SK-N-SH (cell line): ENCODE measurements around the gene CLEC3B. TPM values are rescaled to one million over a fixed set of nuclear protein-coding genes. Genes with fewer than 3 reads are reported as not detected.

ENCODE experiments used
- CTCF ChIA-PET: fragments of 300-600, 350-600 bp; formaldehyde crosslinking; extraction: SDS; loops from one replicate; lab custom pipeline; 2021; lab: Yijun Ruan, JAX
- POLR2A ChIA-PET: fragments of 350-600 bp; sonication (Branson Sonifier 250); formaldehyde crosslinking; extraction: SDS; loops from one replicate; lab custom pipeline; 2020; ENCODE audit warnings: antibody characterized with exemption, inconsistent platforms; lab: Yijun Ruan, JAX
- DNase-seq: peaks from one replicate; pipeline ENCODE4 v3.0.0; 2012
- H2AFZ ChIP-seq: fragments of 200-600 bp; sonication (generic); 2 replicates; pipeline ENCODE4 v1.8.1; 2016; ENCODE audit warnings: antibody characterized with exemption, mild to moderate bottlenecking, low read depth
- H3F3A ChIP-seq: fragments of 200-600 bp; sonication (generic); replicated peaks from 2 replicates; pipeline ENCODE3; 2016; ENCODE audit warnings: antibody characterized with exemption, mild to moderate bottlenecking; ENCODE audit not compliant: insufficient read depth
- H3K27ac ChIP-seq, 2 experiments: fragments of 200-500 bp in 1 of 2; fragments of 200-600 bp in 1 of 2; sonication (Bioruptor generic) in 1 of 2; sonication (generic), shearing (Covaris generic) in 1 of 2; 2 replicates each; pipeline versions ENCODE4 v1.5.1 to v1.6.1; 2014 to 2016; ENCODE audit warnings: low read depth in 2 of 2, inconsistent platforms in 1 of 2, low read length in 1 of 2, mild to moderate bottlenecking in 1 of 2, mixed read lengths in 1 of 2
- H3K27me3 ChIP-seq: fragments of 200-600 bp; sonication (generic), shearing (Covaris generic); 2 replicates; pipeline ENCODE4 v1.6.1; 2016; ENCODE audit warnings: mixed run types; ENCODE audit not compliant: insufficient read depth
- H3K36me3 ChIP-seq, 2 experiments: fragments of 200-500 bp in 1 of 2; fragments of 200-600 bp in 1 of 2; sonication (Bioruptor generic) in 1 of 2; sonication (generic) in 1 of 2; replicated peaks in 1 of 2; 2 replicates each; pipeline versions ENCODE3 to v1.5.1; 2014 to 2016; ENCODE audit warnings: low read length in 1 of 2, mild to moderate bottlenecking in 1 of 2; ENCODE audit not compliant: insufficient read depth in 2 of 2, control insufficient read depth in 1 of 2
- H3K4me1 ChIP-seq, 2 experiments: fragments of 200-500 bp in 1 of 2; fragments of 200-600 bp in 1 of 2; sonication (Bioruptor generic) in 1 of 2; sonication (generic), shearing (Covaris generic) in 1 of 2; 2 replicates each; pipeline versions ENCODE4 v1.5.1 to v1.6.1; 2014 to 2016; ENCODE audit warnings: low read depth in 1 of 2, low read length in 1 of 2, mixed run types in 1 of 2; ENCODE audit not compliant: insufficient read depth in 2 of 2, control insufficient read depth in 1 of 2
- H3K4me2 ChIP-seq: fragments of 200-600 bp; sonication (generic), shearing (Covaris generic); 2 replicates; pipeline ENCODE4 v1.6.1; 2017; ENCODE audit warnings: mixed run types
- H3K4me3 ChIP-seq, 2 experiments: fragments of 200-500 bp in 1 of 2; fragments of 200-600 bp in 1 of 2; sonication (Bioruptor generic) in 1 of 2; sonication (generic), shearing (Covaris generic) in 1 of 2; 2 replicates each; pipeline versions ENCODE4 v1.5.1 to v1.8.1; 2014 to 2016; ENCODE audit warnings: low read depth in 2 of 2, inconsistent platforms in 1 of 2, low read length in 1 of 2, mild to moderate bottlenecking in 1 of 2, mixed read lengths in 1 of 2, moderate library complexity in 1 of 2
- H3K79me2 ChIP-seq: fragments of 200-600 bp; sonication (generic); 2 replicates; pipeline ENCODE4 v1.8.1; 2017; ENCODE audit warnings: mild to moderate bottlenecking; ENCODE audit not compliant: insufficient read depth
- H3K9ac ChIP-seq: fragments of 200-600 bp; sonication (generic); 2 replicates; pipeline ENCODE4 v1.6.1; 2017; ENCODE audit warnings: mixed run types
- H3K9me2 ChIP-seq: fragments of 200-600 bp; sonication (generic); 2 replicates; pipeline ENCODE4 v1.6.1; 2017; ENCODE audit warnings: mixed run types
- H3K9me3 ChIP-seq: fragments of 200-600 bp; sonication (generic); 2 replicates; pipeline ENCODE4 v1.6.1; 2017; ENCODE audit warnings: mixed run types, mild to moderate bottlenecking, moderate library complexity
- H4K20me1 ChIP-seq: fragments of 200-600 bp; sonication (generic); 2 replicates; pipeline ENCODE4 v1.6.1; 2017; ENCODE audit warnings: mild to moderate bottlenecking, mixed run types; ENCODE audit not compliant: insufficient read depth
- CHD2 ChIP-seq: fragments of 150-350 bp; IDR thresholded peaks from 2 replicates; pipeline ENCODE4 v1.6.1; 2018; ENCODE audit warnings: low read length; ENCODE audit not compliant: partially characterized antibody
- CTCF ChIP-seq: fragments of 200-600 bp; sonication (generic); IDR thresholded peaks from 2 replicates; pipeline ENCODE4 v1.6.1; 2017; ENCODE audit warnings: antibody characterized with exemption, mild to moderate bottlenecking, moderate library complexity
- ELF1 ChIP-seq: IDR thresholded peaks from 2 replicates; pipeline ENCODE4 v1.4.0; 2012
- EZH2phosphoT487 ChIP-seq: fragments of 200-600 bp; sonication (generic); IDR thresholded peaks from 2 replicates; pipeline ENCODE4 v1.6.1; 2017; ENCODE audit warnings: low read depth, mixed run types, mild to moderate bottlenecking, antibody characterized with exemption, moderate library complexity, borderline replicate concordance
- FOSL2 ChIP-seq: IDR thresholded peaks from 2 replicates; pipeline ENCODE4 v1.4.0; 2012; ENCODE audit warnings: low read depth, mild to moderate bottlenecking, moderate library complexity, borderline replicate concordance
- FOXJ3 ChIP-seq: sonication (generic); formaldehyde crosslinking; IDR thresholded peaks from 2 replicates; pipeline ENCODE4 v1.5.1; 2020; ENCODE audit warnings: mild to moderate bottlenecking, missing genetic modification reagents
- GATA2 ChIP-seq: sonication (generic); formaldehyde crosslinking; IDR thresholded peaks from 2 replicates; pipeline ENCODE4 v1.5.0; 2020; ENCODE audit warnings: mild to moderate bottlenecking, missing genetic modification reagents
- MEF2A ChIP-seq: IDR thresholded peaks from 2 replicates; pipeline ENCODE4 v1.4.0; 2012; ENCODE audit warnings: low read depth, borderline replicate concordance
- REST ChIP-seq: IDR thresholded peaks from 2 replicates; pipeline ENCODE4 v1.6.1; 2012; ENCODE audit warnings: mild to moderate bottlenecking, low read depth, low read length, moderate library complexity
- SIN3A ChIP-seq: IDR thresholded peaks from 2 replicates; pipeline ENCODE4 v1.6.1; 2012; ENCODE audit warnings: low read depth, mild to moderate bottlenecking, low read length, moderate library complexity, borderline replicate concordance
- TAF1 ChIP-seq: IDR thresholded peaks from 2 replicates; pipeline ENCODE4 v1.6.1; 2012; ENCODE audit warnings: low read depth, mild to moderate bottlenecking, low read length, moderate library complexity, borderline replicate concordance
- USF1 ChIP-seq: IDR thresholded peaks from 2 replicates; pipeline ENCODE4 v1.4.0; 2012; ENCODE audit warnings: low read depth, borderline replicate concordance
- USF2 ChIP-seq: fragments of 150-350 bp; IDR thresholded peaks from 2 replicates; pipeline ENCODE4 v1.6.1; 2017; ENCODE audit warnings: antibody characterized with exemption, low read length, low read depth, borderline replicate concordance
- WGBS: methylation state at CpG from one replicate; pipeline ENCODE4 v1.1.6; 2017; ENCODE audit warnings: low lambda C conversion rate; 5-methylcytosine and 5-hydroxymethylcytosine counted together
- polyA plus RNA-seq, 3 experiments: library from polyadenylated mRNA; depleted of rRNA; stranded (reverse); fragments of >200 nt; gene quantifications; 2 replicates each; pipeline ENCODE4 v1.2.3, GENCODE V29; 2012

The CLEC3B gene
- polyA plus RNA-seq, 1 of the 3 experiments (the other 2 are of a cell fraction), result 0.46 TPM

- H3K9ac ChIP-seq, result no peak overlapping the region
- H2AFZ ChIP-seq, result no peak overlapping the region
- H3K79me2 ChIP-seq, result peaks cover 25% of the 10 kb centered on the region
- peaks cover 4 to 32% of the 10 kb centered on the region in 2 experiments for H3K36me3 ChIP-seq
- CTCF ChIA-PET, result interaction anchor here (1.0 to 2.5 kb wide), 3 partner anchors 11 to 28 kb away, joined by 3 to 9 read pairs (median 4); partner anchors contain the start of genes EXOSC7 and ZDHHC3
- H3K4me3 ChIP-seq, result no peak overlapping the region
- peaks cover 6 to 15% of the 10 kb centered on the region in 2 experiments; a peak in 2 of 4 replicates for H3K4me1 ChIP-seq
- 90% methylated on average over 8 of the region's 8 CpGs for WGBS
- H3K27me3 ChIP-seq, result no peaks in the 10 kb centered on the region
- H3K9me2 ChIP-seq, result no peaks in the 10 kb centered on the region
- H3K9me3 ChIP-seq, result no peaks in the 10 kb centered on the region
- no peaks in the 10 kb centered on the region for H3F3A ChIP-seq
- no peak overlapping the region for H3K4me2 ChIP-seq
- H4K20me1 ChIP-seq, result 0 out of 2 replicates have a peak, but pooled peaks cover under 1% of the 10 kb centered on the region
- no peak for DNase-seq
- POLR2A ChIA-PET, result no interaction called here
- no peak for TF ChIP-seq ELF1
- no peak for TF ChIP-seq USF1
- TF ChIP-seq CHD2, result no peak
- no peak overlapping the region for H3K27ac ChIP-seq
Measured at GRCh38 chr3:44989141-44989540, 37.0 kb upstream of the CLEC3B start.

DNA sequence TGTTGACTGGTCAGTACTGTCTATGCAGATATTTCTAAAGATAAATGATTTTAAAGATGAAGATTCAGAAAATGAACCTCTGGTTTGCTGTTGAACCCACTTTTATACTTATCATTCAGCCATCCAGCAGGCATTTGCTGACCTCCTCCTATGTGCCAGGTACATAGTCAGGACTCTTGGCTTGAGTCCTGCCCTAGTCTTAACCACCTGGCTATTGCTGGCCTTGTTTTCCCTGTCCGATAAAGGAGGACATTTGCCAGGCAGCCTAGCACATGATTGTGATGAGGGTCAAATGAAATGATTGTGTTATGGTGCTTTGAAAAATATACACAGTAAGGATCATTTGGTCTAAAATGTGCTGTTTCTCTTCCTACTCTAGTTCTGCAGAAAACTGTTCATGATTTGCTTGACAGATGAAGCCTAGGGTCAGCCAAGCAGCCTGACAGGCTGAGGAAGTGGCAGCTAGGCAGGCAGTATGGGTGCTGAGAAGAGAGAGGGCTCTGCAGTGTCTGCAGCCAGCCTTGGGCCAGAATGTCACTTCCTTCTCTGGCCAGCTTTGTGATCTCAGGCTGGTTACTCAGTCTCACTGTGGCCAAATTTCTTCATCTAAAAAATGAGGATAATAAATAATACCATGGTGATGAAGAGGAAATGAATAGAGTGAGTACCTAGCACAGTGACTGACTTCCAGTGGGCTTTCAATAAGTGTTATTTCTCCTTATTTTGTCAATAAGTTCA, 36.3 kb upstream of the CLEC3B start:
- Histone ChIP-seq H3K4me1 (peaks cover 9 to 22% of the 10 kb centered on the region in 2 experiments; a peak in 2 of 4 replicates), H3K79me2 (peaks cover 23% of the 10 kb centered on the region), H3K27me3 (no peaks in the 10 kb centered on the region), H3K27ac (no peak overlapping the region), H4K20me1 (0 out of 2 replicates have a peak, but pooled peaks cover 5% of the 10 kb centered on the region), H3K9me3 (no peaks in the 10 kb centered on the region), H3K9me2 (no peaks in the 10 kb centered on the region), H3K9ac (no peak overlapping the region), H3K36me3 (peaks cover 4 to 32% of the 10 kb centered on the region in 2 experiments), H2AFZ (no peak overlapping the region), H3F3A (no peaks in the 10 kb centered on the region), H3K4me2 (no peak overlapping the region), H3K4me3 (no peak overlapping the region)
- TF ChIP-seq USF2 (no peak), MEF2A (no peak), GATA2 (no peak), REST (no peak), ELF1 (no peak), FOSL2 (no peak), SIN3A (no peak), EZH2phosphoT487 (no peak), TAF1 (no peak), FOXJ3 (no peak), CTCF (no peak)
- CTCF ChIA-PET, result interaction anchor here (1.5 kb wide), 1 partner anchor 13 kb away, joined by 6 read pairs; the partner anchor contains the start of genes EXOSC7 and ZDHHC3
- POLR2A ChIA-PET, result no interaction called here
- 100% methylated on average over 1 of the region's 1 CpG for WGBS
- DNase-seq, result no peak
